ENCODE data around the gene KDF1. TPM values are rescaled to one million over a fixed set of nuclear protein-coding genes. Genes with fewer than 3 reads are reported as not detected.

The KDF1 gene
- 23.0 TPM for total RNA-seq (2021; ENCODE audit: unreplicated experiment)
- polyA plus RNA-seq (2012), result 27.4 and 29.6 TPM in 2 replicates
- percentile 66 among the genes with signal in this experiment for Bru-seq, nascent RNA
- BruChase-seq, experiment 1, labeled RNA remaining after a 6-hour chase, result percentile 60 among the genes with signal in this experiment
- percentile 72 among the genes with signal in this experiment for BruChase-seq, experiment 2, labeled RNA remaining after a 2-hour chase
- long read RNA-seq, transcript KDF1-201 (4 exons, 1,793 nt), result major isoform, 32 of 64 reads
- long read RNA-seq, partial matches to known transcripts, result 24 of 64 reads
- long read RNA-seq, other reads (novel, unspliced or antisense), result 8 of 64 reads

- intact Hi-C loops (cut with micrococcal nuclease), result loop anchor here (2.0 kb wide), 1 partner anchor 31 kb away; no protein-coding TSS in a partner anchor
- BruUV-seq (replicated peaks), result no TSS peak
- TF ChIP-seq EZH2 (IDR thresholded peaks at IDR 0.05) (no peak), MAX (IDR thresholded peaks at IDR 0.05) (peak; percentile 81), REST (IDR thresholded peaks at IDR 0.05; ENCODE audit: low read depth) (no peak), SP1 (IDR thresholded peaks at IDR 0.05; ENCODE audit: low read depth) (peak; percentile 74), FOSL1 (IDR thresholded peaks at IDR 0.05; ENCODE audit: low read depth) (no peak), POLR2A (IDR thresholded peaks at IDR 0.05; ENCODE audit: borderline replicate concordance, extremely low read depth, insufficient read depth, insufficient read length) (peak; percentile 38), CTCF (IDR thresholded peaks at IDR 0.05 in 2 of 3, conservative IDR thresholded peaks at IDR 0.05 in 1 of 3; ENCODE audit: borderline replicate concordance in 1 of 3, insufficient read depth in 1 of 3, low read depth in 2 of 3, low read length in 2 of 3) (peak in 1 of 3 experiments; percentile 42; a peak in 1 of 6 replicates), ZBTB33 (IDR thresholded peaks at IDR 0.05; ENCODE audit: extremely low read depth, insufficient replicate concordance, low read length) (peak; percentile 99), POLR2AphosphoS5 (IDR thresholded peaks at IDR 0.05; ENCODE audit: low read depth, low read length) (peak; percentile 89), CBX3 (IDR thresholded peaks at IDR 0.05; ENCODE audit: low read depth) (peak; percentile 81; the same call in 1 of the 2 replicates), SRF (IDR thresholded peaks at IDR 0.05; ENCODE audit: low read depth) (no peak; the same call in 1 of the 2 replicates), SIN3A (IDR thresholded peaks at IDR 0.05; ENCODE audit: low read depth) (peak; percentile 97), EZH2phosphoT487 (IDR thresholded peaks at IDR 0.05; ENCODE audit: borderline replicate concordance) (no peak), RAD21 (IDR thresholded peaks at IDR 0.05; ENCODE audit: low read depth) (no peak), ZFX (IDR thresholded peaks at IDR 0.05) (peak; percentile 92), TCF7L2 (IDR thresholded peaks at IDR 0.05; ENCODE audit: borderline replicate concordance, extremely low read depth, insufficient read depth, insufficient read length) (no peak)
Observed at GRCh38 chr1:26959722-26960624, at the start of gene KDF1. Gene KDF1, minus strand, starts transcription at chr1:26960468. Its CDS starts 8,088 bp downstream, at chr1:26952380.

More at GRCh38 chr1:26959722-26960624, at the start of gene KDF1:
- ATAC-seq, result peak; percentile 94
- no peaks in the 10 kb centered on the region for H3K36me3 ChIP-seq (ENCODE audit: control insufficient read depth in 1 of 2, insufficient read depth in 2 of 2, low read length in 2 of 2)
- peak; percentile 61 for DNase-seq (ENCODE audit: low read depth, low spot score)
- H3K9me3 ChIP-seq (ENCODE audit: control insufficient read depth in 1 of 2, insufficient read depth in 1 of 2, low read depth in 1 of 2, low read length in 2 of 2), result no peaks in the 10 kb centered on the region
- H3K9me2 ChIP-seq (ENCODE audit: insufficient read depth), result no peaks in the 10 kb centered on the region
- peaks cover 30% of the 10 kb centered on the region for H3K79me2 ChIP-seq (ENCODE audit: insufficient read depth, low read length)
- peak within 1 kb of the TSS; percentile 97 for H3K4me2 ChIP-seq (ENCODE audit: low read length)
- ChIA-PET POLR2A (interaction anchor here (0.8 to 1.2 kb wide), 6 partner anchors 31 to 60 kb away, joined by 3 to 6 read pairs (median 4); partner anchors contain the start of genes GPATCH3 and TRNP1), CTCF (interaction anchor here (0.8 to 1.2 kb wide), 2 partner anchors 33 to 38 kb away, joined by 3 to 4 read pairs; partner anchors contain the start of gene TRNP1), RAD21 (ENCODE audit: low non-redundant PET in 1 of 2, low total read pairs in 2 of 2, uncharacterized antibody in 2 of 2, unreplicated experiment in 2 of 2) (interaction anchor here in 1 of 2 experiments (0.7 kb wide), 1 partner anchor 407 kb away, joined by 3 read pairs; the partner anchor contains the start of gene MAP3K6)
- peaks cover 7 to 26% of the 10 kb centered on the region in 2 experiments; a peak in 3 of 4 replicates for H3K4me1 ChIP-seq (ENCODE audit: control insufficient read depth in 1 of 2, insufficient read depth in 2 of 2, low read length in 2 of 2)
- H3K27me3 ChIP-seq (ENCODE audit: insufficient read depth, low read length), result no peaks in the 10 kb centered on the region
- H2AFZ ChIP-seq (ENCODE audit: low read depth, low read length, poor library complexity, severe bottlenecking), result peak within 1 kb of the TSS; percentile 70
- H3K4me3 ChIP-seq (replicated peaks in 1 of 2; ENCODE audit: low read depth in 1 of 2, low read length in 2 of 2), result peak within 1 kb of the TSS; percentile 87 to 96
- peak within 1 kb of the TSS; percentile 95 for H3K9ac ChIP-seq (ENCODE audit: low read length)
- no peaks in the 10 kb centered on the region for H4K20me1 ChIP-seq (ENCODE audit: insufficient read depth)
- peak within 1 kb of the TSS; percentile 87 for H3K27ac ChIP-seq (ENCODE audit: low read depth, low read length)
